H1 (cell line): ENCODE measurements around the gene ZBTB24.

Source experiments
- CHD1 ChIP-seq: IDR thresholded peaks from 2 replicates; pipeline ENCODE4 v1.6.1; 2012; ENCODE audit warnings: low read depth, low read length, improper control_type of control experiment
- CHD2 ChIP-seq: IDR thresholded peaks from 2 replicates; pipeline ENCODE4 v1.6.1; 2012; ENCODE audit warnings: low read length, improper control_type of control experiment
- EZH2 ChIP-seq: fragments of 200-600 bp; sonication (generic); IDR thresholded peaks from 2 replicates; pipeline ENCODE4 v1.7.1; 2012; ENCODE audit warnings: low read depth, mild to moderate bottlenecking, moderate library complexity, low read length, inconsistent platforms; ENCODE audit not compliant: severe bottlenecking
- JUN ChIP-seq: IDR thresholded peaks from 2 replicates; pipeline ENCODE4 v1.6.1; 2011; ENCODE audit warnings: low read depth, mild to moderate bottlenecking, improper control_type of control experiment, low read length
- SP2 ChIP-seq: IDR thresholded peaks from 2 replicates; pipeline ENCODE4 v1.6.1; 2012; ENCODE audit warnings: mild to moderate bottlenecking, low read length, inconsistent platforms
- YY1 ChIP-seq: IDR thresholded peaks from 2 replicates; pipeline ENCODE4 v1.6.1; 2011; ENCODE audit warnings: low read depth, mild to moderate bottlenecking, low read length
- TF ChIP-seq, protein P1 (sequence below), 3 experiments: IDR thresholded peaks; 1 replicate in 2 of 3; 2 replicates in 1 of 3; pipeline versions ENCODE4 v1.5.1 to v1.6.1; 2011; ENCODE audit warnings: low read length in 3 of 3, mild to moderate bottlenecking in 3 of 3, inconsistent platforms in 2 of 3, low read depth in 1 of 3, moderate library complexity in 1 of 3; ENCODE audit not compliant: insufficient read depth in 1 of 3; ENCODE audit errors: control extremely low read depth in 1 of 3

GRCh38 chr6:109478222-109478805 lies 4.7 kb downstream of the ZBTB24 start:
- TF ChIP-seq, protein P1, sequence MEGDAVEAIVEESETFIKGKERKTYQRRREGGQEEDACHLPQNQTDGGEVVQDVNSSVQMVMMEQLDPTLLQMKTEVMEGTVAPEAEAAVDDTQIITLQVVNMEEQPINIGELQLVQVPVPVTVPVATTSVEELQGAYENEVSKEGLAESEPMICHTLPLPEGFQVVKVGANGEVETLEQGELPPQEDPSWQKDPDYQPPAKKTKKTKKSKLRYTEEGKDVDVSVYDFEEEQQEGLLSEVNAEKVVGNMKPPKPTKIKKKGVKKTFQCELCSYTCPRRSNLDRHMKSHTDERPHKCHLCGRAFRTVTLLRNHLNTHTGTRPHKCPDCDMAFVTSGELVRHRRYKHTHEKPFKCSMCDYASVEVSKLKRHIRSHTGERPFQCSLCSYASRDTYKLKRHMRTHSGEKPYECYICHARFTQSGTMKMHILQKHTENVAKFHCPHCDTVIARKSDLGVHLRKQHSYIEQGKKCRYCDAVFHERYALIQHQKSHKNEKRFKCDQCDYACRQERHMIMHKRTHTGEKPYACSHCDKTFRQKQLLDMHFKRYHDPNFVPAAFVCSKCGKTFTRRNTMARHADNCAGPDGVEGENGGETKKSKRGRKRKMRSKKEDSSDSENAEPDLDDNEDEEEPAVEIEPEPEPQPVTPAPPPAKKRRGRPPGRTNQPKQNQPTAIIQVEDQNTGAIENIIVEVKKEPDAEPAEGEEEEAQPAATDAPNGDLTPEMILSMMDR (IDR thresholded peaks at IDR 0.05; ENCODE audit: control extremely low read depth in 1 of 3, insufficient read depth in 1 of 3, low read depth in 1 of 3, low read length in 3 of 3) = no peak
- TF ChIP-seq JUN = no peak
- no peak for TF ChIP-seq CHD2
- no peak for TF ChIP-seq EZH2
- TF ChIP-seq SP2 = no peak
- TF ChIP-seq YY1 = no peak
- no peak for TF ChIP-seq CHD1
